Measurements from ENCODE around the gene FAM107B. TPM values are rescaled to one million over a fixed set of nuclear protein-coding genes. Genes with fewer than 3 reads are reported as not detected.

FAM107B gene
- total RNA-seq, 6 experiments from 2014 or later, result 58.6 to 116 (median 68.7) TPM

GRCh38 chr10:14667781-14668180 is 106.9 kb downstream of the FAM107B start:
- intact Hi-C loops (cut with DNase I), result no loop called here
- WGBS (ENCODE audit: insufficient coverage, low coverage, low lambda C conversion rate, missing lambda C conversion rate), result 96% methylated on average over 4 of the region's 4 CpGs
- no peak for DNase-seq
- TF ChIP-seq POLR2A (IDR thresholded peaks at IDR 0.05) (no peak), CTCF (IDR thresholded peaks at IDR 0.05) (no peak)
- Histone ChIP-seq H3K4me3 (no peak overlapping the region), H3K27me3 (no peaks in the 10 kb centered on the region), H3K4me1 (no peaks in the 10 kb centered on the region), H3K9me3 (no peaks in the 10 kb centered on the region), H3K36me3 (no peaks in the 10 kb centered on the region), H3K27ac (no peak overlapping the region)
- ATAC-seq, result no peak

- intact Hi-C loops (cut with DNase I), result no loop called here
- WGBS (ENCODE audit: insufficient coverage, low coverage, low lambda C conversion rate, missing lambda C conversion rate), result 90% methylated on average over 6 of the region's 6 CpGs
- no peaks in the 10 kb centered on the region for H3K9me3 ChIP-seq
- H3K27ac ChIP-seq, result no peak overlapping the region
- no peaks in the 10 kb centered on the region for H3K4me1 ChIP-seq
- DNase-seq (no peak), ATAC-seq (no peak)
- H3K4me3 ChIP-seq, result no peak overlapping the region
- H3K36me3 ChIP-seq, result no peaks in the 10 kb centered on the region
- TF ChIP-seq POLR2A (IDR thresholded peaks at IDR 0.05), result no peak
- no peak for TF ChIP-seq CTCF (IDR thresholded peaks at IDR 0.05)
- no peaks in the 10 kb centered on the region for H3K27me3 ChIP-seq
Observed at GRCh38 chr10:14667280-14667679, 107.4 kb downstream of the FAM107B start.

- Histone ChIP-seq H3K4me3 (no peak overlapping the region), H3K36me3 (no peaks in the 10 kb centered on the region), H3K9me3 (no peaks in the 10 kb centered on the region), H3K4me1 (no peaks in the 10 kb centered on the region), H3K27ac (no peak overlapping the region), H3K27me3 (no peaks in the 10 kb centered on the region)
- ATAC-seq (no peak), DNase-seq (no peak)
- TF ChIP-seq CTCF (IDR thresholded peaks at IDR 0.05) (no peak), POLR2A (IDR thresholded peaks at IDR 0.05) (no peak)
- WGBS (ENCODE audit: insufficient coverage, low coverage, low lambda C conversion rate, missing lambda C conversion rate), result 79% methylated on average over 6 of the region's 6 CpGs
- intact Hi-C loops (cut with DNase I), result no loop called here
Observed at GRCh38 chr10:14665865-14666857, 108.5 kb downstream of the FAM107B start.

- H3K27me3 ChIP-seq, result no peaks in the 10 kb centered on the region
- 0% methylated on average over 1 of the region's 1 CpG for WGBS (ENCODE audit: insufficient coverage, low coverage, low lambda C conversion rate, missing lambda C conversion rate)
- DNase-seq (no peak), ATAC-seq (peak in 2 of 4 donors; percentile 23 to 25)
- H3K4me3 ChIP-seq, result no peak overlapping the region
- H3K4me1 ChIP-seq, result no peaks in the 10 kb centered on the region
- H3K36me3 ChIP-seq, result no peaks in the 10 kb centered on the region
- intact Hi-C loops (cut with DNase I), result no loop called here
- H3K9me3 ChIP-seq, result no peaks in the 10 kb centered on the region
- no peak overlapping the region for H3K27ac ChIP-seq
- TF ChIP-seq POLR2A (IDR thresholded peaks at IDR 0.05) (no peak), CTCF (IDR thresholded peaks at IDR 0.05) (no peak)
Observed at GRCh38 chr10:14665304-14665703, 109.4 kb downstream of the FAM107B start.

All from right lobe of liver (tissue), 6 donors.